Peyer's patch (tissue), 4 donors: ENCODE data around the gene SERPINB4.

Experiments used
- POLR2A ChIP-seq, 2 donors: fragments of 450-650 bp; IDR thresholded peaks; one replicate each; pipeline ENCODE4 v1.5.1; 2017; ENCODE audit warnings: antibody characterized with exemption in 2 of 2, mild to moderate bottlenecking in 2 of 2, moderate library complexity in 2 of 2
- TF ChIP-seq, protein P1 (sequence below), 6 experiments: fragments of 450-650 bp in 4 of 6; fragments of 200-600 bp in 2 of 6; sonication (generic) in 1 of 6; IDR thresholded peaks; one replicate each; pipeline ENCODE4 v1.5.1; 2017 to 2019; ENCODE audit warnings: antibody characterized with exemption in 6 of 6, mild to moderate bottlenecking in 3 of 6, moderate library complexity in 1 of 6

DNA sequence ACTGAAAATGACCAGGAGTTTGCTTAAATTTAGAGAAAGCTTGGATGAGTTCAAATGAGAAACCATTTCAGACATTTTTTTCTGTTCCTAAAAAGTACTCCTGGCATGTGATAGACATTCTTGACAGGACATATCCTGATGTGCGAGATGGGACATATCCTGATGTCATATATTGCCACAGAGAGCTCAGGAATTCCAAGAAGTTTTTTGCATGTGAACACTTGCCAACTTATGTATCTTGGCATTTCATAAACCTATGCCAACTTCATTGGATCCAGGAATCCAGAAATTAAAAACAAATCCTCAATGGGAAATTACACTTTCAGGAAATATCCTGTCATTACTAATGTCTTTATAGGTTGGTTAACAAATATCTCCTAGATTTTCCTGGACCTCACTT lies 20.5 kb upstream of the SERPINB4 start:
- TF ChIP-seq, protein P1, sequence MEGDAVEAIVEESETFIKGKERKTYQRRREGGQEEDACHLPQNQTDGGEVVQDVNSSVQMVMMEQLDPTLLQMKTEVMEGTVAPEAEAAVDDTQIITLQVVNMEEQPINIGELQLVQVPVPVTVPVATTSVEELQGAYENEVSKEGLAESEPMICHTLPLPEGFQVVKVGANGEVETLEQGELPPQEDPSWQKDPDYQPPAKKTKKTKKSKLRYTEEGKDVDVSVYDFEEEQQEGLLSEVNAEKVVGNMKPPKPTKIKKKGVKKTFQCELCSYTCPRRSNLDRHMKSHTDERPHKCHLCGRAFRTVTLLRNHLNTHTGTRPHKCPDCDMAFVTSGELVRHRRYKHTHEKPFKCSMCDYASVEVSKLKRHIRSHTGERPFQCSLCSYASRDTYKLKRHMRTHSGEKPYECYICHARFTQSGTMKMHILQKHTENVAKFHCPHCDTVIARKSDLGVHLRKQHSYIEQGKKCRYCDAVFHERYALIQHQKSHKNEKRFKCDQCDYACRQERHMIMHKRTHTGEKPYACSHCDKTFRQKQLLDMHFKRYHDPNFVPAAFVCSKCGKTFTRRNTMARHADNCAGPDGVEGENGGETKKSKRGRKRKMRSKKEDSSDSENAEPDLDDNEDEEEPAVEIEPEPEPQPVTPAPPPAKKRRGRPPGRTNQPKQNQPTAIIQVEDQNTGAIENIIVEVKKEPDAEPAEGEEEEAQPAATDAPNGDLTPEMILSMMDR (IDR thresholded peaks at IDR 0.05), result no peak
- TF ChIP-seq POLR2A (IDR thresholded peaks at IDR 0.05), result no peak
